Measurements from ENCODE around the gene SEMA3D.

Gene SEMA3D
- 0 to 0.40 reads per million in 2 donors for total RNA-seq

- peak in 1 of 5 experiments; percentile 44 for DNase-seq
Observed at GRCh38 chr7:85186521-85187241, at the start of gene SEMA3D. Gene SEMA3D, minus strand, starts transcription at chr7:85187056. Its CDS starts 65,165 bp downstream, at chr7:85121891.

- no peak for DNase-seq
Observed at GRCh38 chr7:85234730-85235129, 47.9 kb upstream of the SEMA3D start.

DNA sequence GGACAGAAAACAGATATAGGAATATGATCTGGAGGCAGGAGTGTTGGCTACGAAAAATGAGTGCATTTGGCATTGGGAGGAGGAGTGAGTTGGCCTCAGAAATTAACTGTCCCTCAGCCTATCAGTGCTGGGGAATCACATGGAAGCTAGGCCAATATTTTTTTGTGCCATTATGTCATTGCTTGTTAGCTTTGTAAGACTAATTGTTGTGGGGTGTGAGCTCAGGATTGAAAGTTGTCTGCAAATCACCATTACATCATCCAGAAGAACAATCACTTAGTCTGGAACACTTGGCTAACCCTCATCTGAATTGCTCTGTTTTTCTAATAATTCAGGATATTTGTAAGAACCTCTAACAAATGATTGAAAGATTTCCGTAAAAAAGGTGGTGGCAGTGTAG, 45.2 kb upstream of the SEMA3D start:
- no peak for DNase-seq

GRCh38 chr7:85230623-85231022, 43.8 kb upstream of the SEMA3D start:
- no peak for DNase-seq

DNA sequence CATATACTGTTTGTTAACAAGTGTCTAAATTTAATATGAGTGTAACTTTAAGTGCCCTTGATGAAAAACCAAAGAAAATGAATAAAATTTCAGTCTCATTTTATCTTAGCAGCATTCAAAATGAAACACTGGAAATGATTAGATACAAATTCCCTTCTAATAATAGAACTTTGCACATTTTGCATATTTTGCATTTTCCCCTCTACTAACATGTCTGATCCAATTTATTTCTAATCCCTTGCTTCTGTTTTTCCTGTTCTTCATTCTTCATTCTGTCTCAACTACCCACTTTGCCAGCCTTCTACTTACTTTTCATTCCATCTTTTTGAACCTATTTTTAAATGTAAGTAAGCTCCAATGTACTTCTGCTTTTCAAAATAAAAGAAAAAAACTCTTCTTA, 42.7 kb upstream of the SEMA3D start:
- no peak for DNase-seq

DNA sequence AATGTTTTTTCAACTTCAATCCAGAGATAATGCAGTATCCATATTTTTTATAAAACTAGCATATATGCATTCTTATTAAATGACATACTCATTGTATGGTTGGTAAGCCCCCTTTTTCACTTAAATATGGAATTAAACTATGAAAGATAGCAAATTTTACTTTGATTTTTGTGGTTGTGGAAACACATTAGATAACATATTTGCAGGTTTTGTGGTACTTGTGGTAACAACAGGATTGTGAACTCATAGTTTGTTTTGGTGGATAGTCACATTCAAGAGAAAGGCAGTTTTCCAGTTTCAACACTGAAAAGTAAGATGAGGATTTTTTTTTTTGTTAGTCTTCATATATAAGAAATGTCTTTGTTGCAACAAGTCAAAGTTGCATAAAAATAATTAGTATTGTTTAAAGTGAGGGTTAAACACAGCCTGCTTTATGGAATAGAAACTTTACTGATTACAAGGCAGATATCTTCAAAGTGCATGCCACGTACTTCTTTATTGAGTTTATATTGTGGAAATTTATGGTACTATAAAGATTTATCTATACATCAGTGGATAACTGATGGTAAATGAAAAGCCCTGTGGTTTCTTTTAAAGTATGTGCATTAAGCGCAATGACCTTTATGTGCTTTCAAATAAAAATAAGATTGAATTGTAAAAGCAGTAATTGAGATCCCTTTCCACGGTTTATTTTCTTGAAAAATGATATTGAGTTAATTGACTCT, 39.7 kb upstream of the SEMA3D start:
- no peak for DNase-seq

GRCh38 chr7:85224171-85224570, 37.3 kb upstream of the SEMA3D start:
- DNase-seq: no peak

GRCh38 chr7:85222522-85222921, 35.7 kb upstream of the SEMA3D start:
- DNase-seq: no peak

DNA sequence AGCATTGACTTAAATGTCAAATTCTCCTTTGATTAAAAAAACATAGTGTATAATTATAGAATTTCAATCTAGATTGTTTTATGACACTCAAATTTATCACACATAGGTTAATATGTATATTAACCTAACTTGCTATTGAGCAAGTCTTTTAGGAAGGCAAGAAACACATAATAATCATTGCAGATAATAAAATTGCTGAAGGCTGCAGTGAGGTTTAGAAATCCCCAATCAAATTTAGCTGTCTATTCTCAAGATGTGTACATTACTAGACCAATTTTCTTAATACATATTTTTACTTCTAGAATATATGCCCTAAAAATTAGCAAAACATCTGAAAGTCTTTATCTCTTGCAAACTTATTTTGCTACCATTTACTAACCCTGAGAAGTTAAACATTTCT, 34.9 kb upstream of the SEMA3D start:
- no peak for DNase-seq

GRCh38 chr7:85220651-85221050, 33.8 kb upstream of the SEMA3D start:
- no peak for DNase-seq

DNA sequence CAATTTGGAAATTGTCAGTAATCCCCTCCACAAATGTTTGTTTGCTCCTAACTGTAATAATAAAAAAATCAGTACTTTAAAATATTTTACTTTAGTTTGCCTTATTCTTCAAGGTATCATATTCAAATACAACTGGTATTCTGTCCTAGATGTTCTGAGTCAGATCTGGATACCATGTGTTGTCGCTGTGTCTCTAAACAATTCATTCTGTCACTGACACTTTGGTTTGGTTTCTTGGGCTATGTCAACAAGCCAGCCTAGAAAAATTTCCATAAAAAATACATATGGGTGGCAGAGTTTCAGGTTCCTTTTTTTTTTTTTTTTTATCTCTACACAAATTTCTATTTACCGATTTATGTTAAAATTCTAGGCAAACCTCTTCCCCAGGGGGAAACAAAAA, 33.2 kb upstream of the SEMA3D start:
- DNase-seq: no peak

- DNase-seq: no peak
Observed at GRCh38 chr7:85217085-85217484, 30.2 kb upstream of the SEMA3D start.

DNA sequence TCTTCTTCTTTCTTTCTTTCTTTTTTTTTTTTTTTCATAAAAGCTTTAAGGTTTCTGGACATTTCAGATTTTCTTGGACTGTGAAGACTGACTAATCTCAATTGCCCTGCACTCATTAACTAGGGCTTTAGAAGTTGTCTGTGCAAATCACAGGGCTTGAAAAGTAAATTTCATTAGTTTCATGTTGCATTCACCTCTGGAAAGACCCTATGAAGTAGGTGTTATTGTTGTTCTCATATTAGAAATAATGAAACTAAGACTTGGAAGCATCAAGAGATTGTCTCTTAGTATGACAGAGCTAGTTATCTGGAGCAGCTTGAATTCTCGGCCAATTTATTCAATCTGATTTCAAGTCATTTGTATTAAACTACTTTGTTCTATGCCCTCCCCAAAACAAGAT, 28.2 kb upstream of the SEMA3D start:
- DNase-seq: no peak

DNA sequence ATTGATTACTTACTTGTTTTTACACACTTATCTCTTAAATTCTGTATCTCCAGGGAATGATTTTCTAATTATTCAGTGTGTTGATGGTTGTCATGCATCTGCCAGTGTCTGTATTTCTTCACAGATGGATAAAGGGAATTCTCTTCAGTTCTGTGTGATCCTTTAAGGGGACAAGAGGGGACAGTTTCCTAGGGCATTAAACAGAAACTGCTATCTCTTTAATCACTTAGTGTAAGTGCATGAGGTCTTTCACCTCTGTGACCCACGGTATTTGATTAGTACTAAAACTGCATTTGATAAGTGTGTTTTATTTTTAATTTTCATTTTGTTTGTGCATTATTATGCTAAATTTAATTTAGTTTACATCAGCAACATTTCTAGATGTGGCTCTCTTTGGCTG, 26.6 kb upstream of the SEMA3D start:
- DNase-seq: no peak

DNA sequence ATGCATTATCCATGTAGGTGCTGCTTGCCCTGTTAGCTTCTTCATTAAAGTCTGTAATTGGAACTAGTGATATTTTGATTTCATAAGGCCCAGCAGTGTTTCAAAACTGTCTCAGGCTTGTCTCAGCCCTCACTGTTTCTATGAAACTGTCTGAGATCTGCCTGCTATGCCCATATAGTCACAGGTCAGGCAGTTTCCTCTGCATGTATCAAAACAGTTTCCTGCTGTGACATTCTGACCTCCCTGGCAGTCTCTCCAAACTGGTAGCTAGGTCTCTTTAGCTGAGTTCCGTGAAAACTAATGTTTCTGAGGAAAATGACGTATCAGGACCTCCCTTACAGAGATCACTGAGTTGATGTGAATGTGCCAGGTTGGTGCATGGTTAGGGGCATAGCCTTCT, 18.9 kb upstream of the SEMA3D start:
- DNase-seq: no peak

DNA sequence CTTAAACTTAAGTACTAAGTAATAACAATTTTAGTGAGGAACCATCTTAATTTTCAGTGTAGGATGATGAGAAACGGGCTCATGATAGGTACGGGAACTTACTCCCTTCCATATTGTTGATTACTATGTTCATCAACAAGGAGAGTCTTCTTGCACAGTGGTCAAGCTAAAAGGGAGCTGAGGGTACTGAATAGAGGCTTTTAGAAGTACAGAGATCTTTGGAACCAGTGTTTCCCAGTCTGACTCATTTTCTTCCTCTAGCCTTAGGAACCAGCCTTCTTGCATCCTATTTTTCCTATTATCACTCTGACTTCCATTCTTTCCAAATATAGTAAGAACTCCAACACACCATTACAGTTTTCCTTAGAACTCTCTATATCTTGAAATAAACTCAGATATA, 17.6 kb upstream of the SEMA3D start:
- DNase-seq: no peak

- no peak for DNase-seq
Observed at GRCh38 chr7:85204061-85204460, 17.2 kb upstream of the SEMA3D start.

- no peak for DNase-seq
Observed at GRCh38 chr7:85201209-85201608, 14.4 kb upstream of the SEMA3D start.

DNA sequence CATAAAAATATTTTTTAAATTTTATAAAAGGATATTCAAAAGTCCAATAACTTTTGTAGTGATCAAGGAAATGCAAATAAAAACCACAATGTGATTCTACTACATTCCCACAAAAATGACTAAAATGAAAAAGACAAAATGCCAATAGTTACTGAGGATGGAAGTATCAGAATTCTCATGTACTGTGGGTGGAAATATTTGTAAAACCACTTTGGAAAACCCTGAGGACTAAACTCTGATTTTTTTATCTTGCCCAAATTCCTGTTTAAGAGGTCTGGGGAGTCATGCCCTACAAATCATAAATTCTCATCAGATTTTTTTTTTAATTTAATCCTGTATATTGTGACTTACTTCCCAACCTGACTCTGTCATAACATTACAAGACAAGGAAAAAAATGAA, 9.8 kb upstream of the SEMA3D start:
- no peak for DNase-seq

- DNase-seq: no peak
Observed at GRCh38 chr7:85191383-85191782, 4.5 kb upstream of the SEMA3D start.

DNA sequence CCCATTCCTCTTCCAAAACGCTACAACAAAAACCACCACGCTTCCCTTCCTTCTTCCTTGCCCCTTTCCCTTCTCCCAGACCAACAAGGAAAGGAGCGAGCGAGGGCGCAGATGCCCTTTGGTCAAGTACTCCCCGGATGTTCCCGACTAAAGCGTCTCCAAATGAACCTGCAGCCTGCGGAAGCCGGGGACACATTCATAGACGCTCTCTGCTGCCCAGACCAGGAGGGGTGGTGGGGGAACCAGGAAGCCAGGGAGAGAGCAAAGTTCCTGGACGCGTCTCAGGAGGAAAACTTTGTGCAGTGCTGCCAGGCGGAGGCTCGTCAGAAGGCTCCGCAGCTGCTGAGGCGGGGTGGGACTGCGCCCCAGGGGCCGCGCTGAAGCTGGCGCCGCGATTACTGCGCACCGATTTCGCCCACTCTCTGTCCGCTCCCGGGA, 754 bp downstream of the SEMA3D start:
- no peak for DNase-seq

- DNase-seq: no peak
Observed at GRCh38 chr7:85185424-85186082, 1.3 kb downstream of the SEMA3D start.

- no peak for DNase-seq
Observed at GRCh38 chr7:85184599-85185423, 2.0 kb downstream of the SEMA3D start.
